Transverse colon (tissue), 4 donors: ENCODE measurements around the gene FERMT3.

ENCODE experiments used
- CTCF ChIP-seq, 5 experiments: fragments of 200-600 bp in 3 of 5; fragments of 450-650 bp in 2 of 5; sonication (generic) in 3 of 5; IDR thresholded peaks; 1 replicate in 2 of 5; 2 replicates in 3 of 5; pipeline ENCODE4 v1.5.1; 2016 to 2017; ENCODE audit warnings: antibody characterized with exemption in 5 of 5, inconsistent platforms in 3 of 5, mild to moderate bottlenecking in 2 of 5, moderate library complexity in 1 of 5
- POLR2AphosphoS5 ChIP-seq, 3 donors: sonication (generic); formaldehyde crosslinking; IDR thresholded peaks; one replicate each; pipeline ENCODE4 v1.6.1; 2016; ENCODE audit warnings: antibody characterized with exemption in 3 of 3

- no peak for TF ChIP-seq CTCF (IDR thresholded peaks at IDR 0.05)
- no peak for TF ChIP-seq POLR2AphosphoS5 (IDR thresholded peaks at IDR 0.05)
Measured at GRCh38 chr11:64253481-64253880, 47.0 kb downstream of the FERMT3 start.
